Tibial nerve (tissue), 4 donors: ENCODE measurements around the gene SMG6. TPM values are rescaled to one million over a fixed set of nuclear protein-coding genes. Genes with fewer than 3 reads are reported as not detected.

Source experiments
- DNase-seq, 2 donors: peaks; one replicate each; pipeline ENCODE4 v3.0.0-alpha.2; 2019; ENCODE audit warnings: low spot score in 2 of 2
- H3K27ac ChIP-seq, 4 donors: fragments of 200-600 bp; sonication (generic) in 3 of 4; one replicate each; pipeline ENCODE4 v1.5.1; 2017 to 2019; ENCODE audit warnings: mild to moderate bottlenecking in 1 of 4
- H3K27me3 ChIP-seq, 2 donors: fragments of 200-600 bp; sonication (generic) in 1 of 2; one replicate each; pipeline versions ENCODE4 v1.5.1 to v1.6.0; 2017 to 2019
- H3K36me3 ChIP-seq, 3 donors: fragments of 200-600 bp; sonication (generic); one replicate each; pipeline ENCODE4 v1.5.1; 2018 to 2019
- H3K4me1 ChIP-seq, 4 donors: fragments of 200-600 bp; sonication (generic) in 3 of 4; one replicate each; pipeline ENCODE4 v1.5.1; 2017 to 2019
- H3K4me3 ChIP-seq, 4 donors: fragments of 200-600 bp; sonication (generic) in 3 of 4; one replicate each; pipeline ENCODE4 v1.5.1; 2017 to 2019; ENCODE audit warnings: mild to moderate bottlenecking in 1 of 4, moderate library complexity in 1 of 4
- H3K9me3 ChIP-seq, 4 donors: fragments of 200-600 bp; sonication (generic) in 3 of 4; one replicate each; pipeline ENCODE4 v1.5.1; 2017 to 2019
- CTCF ChIP-seq, 5 experiments: fragments of 200-600 bp in 3 of 5; fragments of 450-650 bp in 2 of 5; sonication (generic) in 3 of 5; IDR thresholded peaks; one replicate each; pipeline ENCODE4 v1.5.1; 2016 to 2019; ENCODE audit warnings: antibody characterized with exemption in 5 of 5, mild to moderate bottlenecking in 3 of 5, moderate library complexity in 2 of 5
- EP300 ChIP-seq, 2 donors: sonication (generic); formaldehyde crosslinking; IDR thresholded peaks; one replicate each; pipeline ENCODE4 v1.6.1; 2017; ENCODE audit warnings: antibody characterized with exemption in 2 of 2, mild to moderate bottlenecking in 1 of 2
- POLR2A ChIP-seq, 2 donors: fragments of 450-650 bp; IDR thresholded peaks; one replicate each; pipeline ENCODE4 v1.6.1; 2017; ENCODE audit warnings: antibody characterized with exemption in 2 of 2, mild to moderate bottlenecking in 2 of 2, moderate library complexity in 2 of 2
- WGBS, 2 donors: methylation state at CpG; one replicate each; pipeline ENCODE4 v1.1.5; 2018; 5-methylcytosine and 5-hydroxymethylcytosine counted together
- total RNA-seq, 4 donors: library from RNA; depleted of rRNA; stranded (reverse); fragments of >200 nt; gene quantifications; one replicate each; pipeline ENCODE4 v1.1.0, GENCODE V29; 2016

The SMG6 gene
- total RNA-seq, 4 donors from 2014 or later: 29.5 to 86.5 (median 40.1) TPM

- DNase-seq: no peak
- WGBS, 2 donors: 72 to 77% methylated on average over 11 to 14 of the region's 15 CpGs
- Histone ChIP-seq H3K27ac (peak overlapping the region in 1 of 4 donors; percentile 51), H3K4me1 (peaks cover 0 to 42% (median 30%) of the 10 kb centered on the region in 4 donors), H3K27me3 (peaks cover 0 to 58% of the 10 kb centered on the region in 2 donors), H3K36me3 (no peaks in the 10 kb centered on the region), H3K9me3 (no peaks in the 10 kb centered on the region), H3K4me3 (no peak overlapping the region)
- TF ChIP-seq EP300 (IDR thresholded peaks at IDR 0.05) (no peak), POLR2A (IDR thresholded peaks at IDR 0.05) (no peak), CTCF (IDR thresholded peaks at IDR 0.05) (no peak)
Observed at GRCh38 chr17:2022647-2023240, 280.8 kb downstream of the SMG6 start.

GRCh38 chr17:2020721-2021120, 282.9 kb downstream of the SMG6 start:
- 28 to 56% methylated on average over 8 of the region's 8 CpGs for WGBS, 2 donors
- H3K36me3 ChIP-seq: no peaks in the 10 kb centered on the region
- TF ChIP-seq EP300 (IDR thresholded peaks at IDR 0.05): no peak
- TF ChIP-seq POLR2A (IDR thresholded peaks at IDR 0.05): no peak
- TF ChIP-seq CTCF (IDR thresholded peaks at IDR 0.05): no peak
- no peak overlapping the region for H3K4me3 ChIP-seq
- no peak for DNase-seq
- no peaks in the 10 kb centered on the region for H3K9me3 ChIP-seq
- peaks cover 0 to 39% of the 10 kb centered on the region in 2 donors for H3K27me3 ChIP-seq
- H3K4me1 ChIP-seq: peaks cover 0 to 36% (median 26%) of the 10 kb centered on the region in 4 donors
- H3K27ac ChIP-seq: no peak overlapping the region

- no peak for TF ChIP-seq EP300 (IDR thresholded peaks at IDR 0.05)
- TF ChIP-seq CTCF (IDR thresholded peaks at IDR 0.05): no peak
- TF ChIP-seq POLR2A (IDR thresholded peaks at IDR 0.05): no peak
- Histone ChIP-seq H3K27ac (no peak overlapping the region), H3K4me1 (peaks cover 0 to 31% (median 16%) of the 10 kb centered on the region in 4 donors), H3K27me3 (peaks cover 0 to 32% of the 10 kb centered on the region in 2 donors), H3K36me3 (no peaks in the 10 kb centered on the region), H3K4me3 (no peak overlapping the region), H3K9me3 (no peaks in the 10 kb centered on the region)
- WGBS, 2 donors: 80 to 89% methylated on average over 8 of the region's 8 CpGs
- DNase-seq: no peak
Observed at GRCh38 chr17:2019723-2020122, 283.9 kb downstream of the SMG6 start.

- DNase-seq: no peak
- Histone ChIP-seq H3K36me3 (no peaks in the 10 kb centered on the region), H3K4me1 (peaks cover 0 to 31% (median 9%) of the 10 kb centered on the region in 4 donors), H3K27ac (no peak overlapping the region), H3K9me3 (no peaks in the 10 kb centered on the region), H3K4me3 (no peak overlapping the region), H3K27me3 (peaks cover 0 to 24% of the 10 kb centered on the region in 2 donors)
- TF ChIP-seq EP300 (IDR thresholded peaks at IDR 0.05) (no peak), CTCF (IDR thresholded peaks at IDR 0.05) (no peak), POLR2A (IDR thresholded peaks at IDR 0.05) (no peak)
- WGBS, 2 donors: 75 to 82% methylated on average over 24 of the region's 24 CpGs
Observed at GRCh38 chr17:2018716-2019510, 284.7 kb downstream of the SMG6 start.
